Uterus (tissue), 4 donors: ENCODE results near the gene LRRC55. TPM values are rescaled to one million over a fixed set of nuclear protein-coding genes. Genes with fewer than 3 reads are reported as not detected.

ENCODE experiments used
- DNase-seq, 2 donors: peaks; one replicate each; pipeline ENCODE4 v3.0.0-alpha.2; 2019 to 2020
- H3K27ac ChIP-seq, 2 donors: fragments of 200-600 bp; sonication (generic); 1 replicate in 1 of 2; 2 replicates in 1 of 2; pipeline ENCODE4 v1.5.1; 2016 to 2018
- H3K27me3 ChIP-seq, 2 donors: fragments of 200-600 bp; sonication (generic); one replicate each; pipeline ENCODE4 v1.5.1; 2018 to 2019; ENCODE audit warnings: control low read depth in 1 of 2
- H3K36me3 ChIP-seq, 2 donors: fragments of 200-600 bp; sonication (generic); one replicate each; pipeline ENCODE4 v1.5.1; 2019; ENCODE audit warnings: control low read depth in 1 of 2
- H3K4me1 ChIP-seq, 2 donors: fragments of 200-600 bp; sonication (generic); one replicate each; pipeline ENCODE4 v1.5.1; 2018 to 2019; ENCODE audit warnings: control low read depth in 1 of 2
- H3K4me3 ChIP-seq, 2 donors: fragments of 200-600 bp; sonication (generic); 1 replicate in 1 of 2; 2 replicates in 1 of 2; pipeline ENCODE4 v1.5.1; 2018 to 2019; ENCODE audit warnings: mild to moderate bottlenecking in 1 of 2
- H3K9me3 ChIP-seq, 2 donors: fragments of 200-600 bp; sonication (generic); one replicate each; pipeline ENCODE4 v1.5.1; 2019; ENCODE audit warnings: control low read depth in 1 of 2
- CTCF ChIP-seq, 4 experiments: fragments of 200-600 bp in 2 of 4; fragments of 450-650 bp in 2 of 4; sonication (generic) in 2 of 4; IDR thresholded peaks; one replicate each; pipeline ENCODE4 v1.5.1; 2016 to 2019; ENCODE audit warnings: antibody characterized with exemption in 4 of 4, mild to moderate bottlenecking in 2 of 4, moderate library complexity in 1 of 4
- POLR2A ChIP-seq, 2 donors: fragments of 450-650 bp; IDR thresholded peaks; one replicate each; pipeline ENCODE4 v1.6.1; 2016; ENCODE audit warnings: antibody characterized with exemption in 2 of 2, mild to moderate bottlenecking in 1 of 2, moderate library complexity in 1 of 2
- intact Hi-C: fragments of 100-400 bp; cut with DNase I; formaldehyde crosslinking; loops from one replicate; pipeline ENCODE4 v1.15.1; 2023; ENCODE audit warnings: low total_unique reads
- total RNA-seq, 4 donors: library from RNA; depleted of rRNA in 3 of 4; stranded (reverse); fragments of >200 nt in 3 of 4; gene quantifications; one replicate each; pipeline versions ENCODE4 v1.1.0 to v1.2.4, GENCODE V29; 2014 to 2023
- donor health status: DM: yes; HTN: yes; CAD: no.

The LRRC55 gene
- total RNA-seq, 4 donors from 2014 or later = 0.26 to 2.1 TPM; not detected in 2

- no peaks in the 10 kb centered on the region for H3K9me3 ChIP-seq
- no peaks in the 10 kb centered on the region for H3K4me1 ChIP-seq
- H3K27ac ChIP-seq = no peak overlapping the region
- no peak overlapping the region for H3K4me3 ChIP-seq
- intact Hi-C loops = no loop called here
- H3K36me3 ChIP-seq = no peaks in the 10 kb centered on the region
- TF ChIP-seq CTCF (IDR thresholded peaks at IDR 0.05) = no peak
- TF ChIP-seq POLR2A (IDR thresholded peaks at IDR 0.05) = no peak
- no peak for DNase-seq
- H3K27me3 ChIP-seq = no peaks in the 10 kb centered on the region
These were observed 41.8 kb downstream of the LRRC55 start for GRCh38 chr11:57223601-57224000.

- H3K9me3 ChIP-seq = no peaks in the 10 kb centered on the region
- no peak for TF ChIP-seq CTCF (IDR thresholded peaks at IDR 0.05)
- no peak for TF ChIP-seq POLR2A (IDR thresholded peaks at IDR 0.05)
- no peak overlapping the region for H3K4me3 ChIP-seq
- intact Hi-C loops = no loop called here
- no peaks in the 10 kb centered on the region for H3K36me3 ChIP-seq
- H3K27me3 ChIP-seq = no peaks in the 10 kb centered on the region
- H3K27ac ChIP-seq = no peak overlapping the region
- no peaks in the 10 kb centered on the region for H3K4me1 ChIP-seq
- no peak for DNase-seq
These were observed 42.4 kb downstream of the LRRC55 start for GRCh38 chr11:57224128-57224527.

- H3K27me3 ChIP-seq = no peaks in the 10 kb centered on the region
- no peak overlapping the region for H3K4me3 ChIP-seq
- DNase-seq = no peak
- no peak overlapping the region for H3K27ac ChIP-seq
- TF ChIP-seq POLR2A (IDR thresholded peaks at IDR 0.05) = no peak
- no peak for TF ChIP-seq CTCF (IDR thresholded peaks at IDR 0.05)
- no peaks in the 10 kb centered on the region for H3K9me3 ChIP-seq
- intact Hi-C loops = no loop called here
- no peaks in the 10 kb centered on the region for H3K36me3 ChIP-seq
- H3K4me1 ChIP-seq = no peaks in the 10 kb centered on the region
These were observed 42.8 kb downstream of the LRRC55 start for GRCh38 chr11:57224537-57224936.

- DNase-seq = no peak
- Histone ChIP-seq H3K4me1 (no peaks in the 10 kb centered on the region), H3K36me3 (no peaks in the 10 kb centered on the region), H3K27ac (no peak overlapping the region), H3K9me3 (no peaks in the 10 kb centered on the region), H3K4me3 (no peak overlapping the region), H3K27me3 (no peaks in the 10 kb centered on the region)
- intact Hi-C loops = no loop called here
- TF ChIP-seq CTCF (IDR thresholded peaks at IDR 0.05) = no peak
- no peak for TF ChIP-seq POLR2A (IDR thresholded peaks at IDR 0.05)
These were observed 46.8 kb downstream of the LRRC55 start for GRCh38 chr11:57228600-57228999.

- DNase-seq = no peak
- no peak for TF ChIP-seq CTCF (IDR thresholded peaks at IDR 0.05)
- no peak for TF ChIP-seq POLR2A (IDR thresholded peaks at IDR 0.05)
- Histone ChIP-seq H3K27ac (no peak overlapping the region), H3K9me3 (no peaks in the 10 kb centered on the region), H3K36me3 (no peaks in the 10 kb centered on the region), H3K4me1 (peaks cover 0 to 4% of the 10 kb centered on the region in 2 donors), H3K4me3 (no peak overlapping the region), H3K27me3 (no peaks in the 10 kb centered on the region)
- intact Hi-C loops = no loop called here
These were observed 48.6 kb downstream of the LRRC55 start for GRCh38 chr11:57230316-57230715.
